Stimulated activated CD8-positive, alpha-beta memory T cell treated with anti-CD3 and anti-CD28 coated beads, Interleukin-12 subunit alpha, Interleukin-12 subunit beta, amount 100 ng/mL, for 24 hours (primary cell): Measurements from ENCODE around the gene STOML1.

Experiments used
- DNase-seq: peaks from one replicate; pipeline ENCODE4 v3.0.0-alpha.2; 2020; ENCODE audit errors: extremely low read depth

The STOML1 gene

GRCh38 chr15:73991726-73992593, at the start of gene STOML1:
STOML1 (minus strand) TSS chr15:73992295; CDS start chr15:73992223, 72 bp downstream.
- DNase-seq, result peak; percentile 83

- no peak for DNase-seq
These were observed 49.2 kb upstream of the STOML1 start for GRCh38 chr15:74041311-74041756.

- no peak for DNase-seq
These were observed 48.2 kb upstream of the STOML1 start for GRCh38 chr15:74040109-74040850.

- DNase-seq, result no peak
These were observed 47.5 kb upstream of the STOML1 start for GRCh38 chr15:74039656-74040010.

- no peak for DNase-seq
These were observed 46.9 kb upstream of the STOML1 start for GRCh38 chr15:74038707-74039655.

GRCh38 chr15:74037171-74038117, 45.3 kb upstream of the STOML1 start:
- no peak for DNase-seq

- DNase-seq, result no peak
These were observed 44.4 kb upstream of the STOML1 start for GRCh38 chr15:74036271-74037170.

- DNase-seq, result no peak
These were observed 43.3 kb upstream of the STOML1 start for GRCh38 chr15:74035121-74036017.

GRCh38 chr15:74034206-74034755, 42.2 kb upstream of the STOML1 start:
- no peak for DNase-seq

- no peak for DNase-seq
These were observed 40.8 kb upstream of the STOML1 start for GRCh38 chr15:74032606-74033561.

GRCh38 chr15:74032046-74032445, 40.0 kb upstream of the STOML1 start:
- DNase-seq, result no peak

- no peak for DNase-seq
These were observed 36.6 kb upstream of the STOML1 start for GRCh38 chr15:74028646-74029045.

GRCh38 chr15:74027688-74028087, 35.6 kb upstream of the STOML1 start:
- DNase-seq, result no peak

GRCh38 chr15:74025436-74025835, 33.3 kb upstream of the STOML1 start:
- no peak for DNase-seq

- no peak for DNase-seq
These were observed 32.6 kb upstream of the STOML1 start for GRCh38 chr15:74024687-74025086.

- no peak for DNase-seq
These were observed 30.8 kb upstream of the STOML1 start for GRCh38 chr15:74022706-74023470.
